ENCODE data around the gene SMARCD3. TPM values are rescaled to one million over a fixed set of nuclear protein-coding genes. Genes with fewer than 3 reads are reported as not detected.

SMARCD3 gene
- total and polyA plus RNA-seq, 2 of the 13 experiments (the other 11 are each of a cell fraction or from before 2014, with no cell fraction given): 0.20 to 0.62 TPM

- no peak for DNase-seq (ENCODE audit: low spot score)
- Histone ChIP-seq H3K27ac (ENCODE audit: extremely low read length, insufficient read depth, low read length) (no peak overlapping the region), H3K79me2 (ENCODE audit: insufficient read depth, low read length) (no peaks in the 10 kb centered on the region), H3K4me1 (ENCODE audit: insufficient read depth, low read length) (no peaks in the 10 kb centered on the region), H3K4me2 (ENCODE audit: low read depth, low read length) (no peak overlapping the region), H4K20me1 (ENCODE audit: insufficient read depth, low read length) (no peaks in the 10 kb centered on the region), H3K9me3 (ENCODE audit: low read length) (no peaks in the 10 kb centered on the region), H3K36me3 (replicated peaks in 1 of 2; ENCODE audit: control insufficient read depth in 1 of 2, insufficient read depth in 2 of 2, low read length in 2 of 2) (peaks cover 21 to 53% of the 10 kb centered on the region in 2 experiments; a peak in 4 of 5 replicates), H3K27me3 (ENCODE audit: control insufficient read depth in 1 of 2, insufficient read depth in 2 of 2, low read length in 2 of 2) (no peaks in the 10 kb centered on the region), H2AFZ (ENCODE audit: low read length) (no peak overlapping the region), H3K9ac (ENCODE audit: insufficient read depth, low read depth, low read length) (no peak overlapping the region), H3K4me3 (replicated peaks in 1 of 3; ENCODE audit: insufficient read depth in 1 of 3, low read depth in 2 of 3, low read length in 3 of 3) (no peak overlapping the region)
- TF ChIP-seq SAFB2 (CRISPR knock-in tag; IDR thresholded peaks at IDR 0.05; ENCODE audit: borderline replicate concordance, low read depth) (no peak), ZNF234 (CRISPR knock-in tag; conservative IDR thresholded peaks at IDR 0.05) (no peak), ARNT (IDR thresholded peaks at IDR 0.05) (no peak), GFI1 (CRISPR knock-in tag; IDR thresholded peaks at IDR 0.05; ENCODE audit: borderline replicate concordance) (no peak), ZNF713 (CRISPR knock-in tag; IDR thresholded peaks at IDR 0.05) (no peak), HNF4A (CRISPR knock-in tag; IDR thresholded peaks at IDR 0.05) (no peak), ZNF512 (CRISPR knock-in tag; IDR thresholded peaks at IDR 0.05) (no peak), PHB2 (IDR thresholded peaks at IDR 0.05; ENCODE audit: partially characterized antibody) (no peak), ZNF605 (CRISPR knock-in tag; IDR thresholded peaks at IDR 0.05) (no peak), ZNF260 (CRISPR knock-in tag; IDR thresholded peaks at IDR 0.05; ENCODE audit: borderline replicate concordance, low read depth) (no peak)
- no TSS peak for BruUV-seq (replicated peaks)
- no peak for ATAC-seq
- intact Hi-C loops (cut with micrococcal nuclease; ENCODE audit: unreplicated experiment): no loop called here
- in situ Hi-C loops (cut with HindIII; ENCODE audit: extremely low pct_ligation_motif_present, low pct_unique_long_range_greater_than_20kb): no loop called here
- ChIA-PET POLR2A (no interaction called here), CTCF (ENCODE audit: low intra/inter-chr PET ratio, low total read pairs) (no interaction called here)
- FAIRE-seq: no peak
- no CpG with 5 or more reads among the region's 3 CpGs for WGBS (ENCODE audit: low lambda C conversion rate)
These were observed 34.7 kb downstream of the SMARCD3 start for GRCh38 chr7:151213826-151214225.

Measured in HepG2 (cell line).